Measurements from ENCODE around the gene KBTBD7. TPM values are rescaled to one million over a fixed set of nuclear protein-coding genes. Genes with fewer than 3 reads are reported as not detected.

KBTBD7 gene
- total and polyA plus RNA-seq, 9 of the 15 experiments (the other 6 are each of a cell fraction or from before 2014, with no cell fraction given), result 1.8 to 4.4 (median 3.3) TPM

DNA sequence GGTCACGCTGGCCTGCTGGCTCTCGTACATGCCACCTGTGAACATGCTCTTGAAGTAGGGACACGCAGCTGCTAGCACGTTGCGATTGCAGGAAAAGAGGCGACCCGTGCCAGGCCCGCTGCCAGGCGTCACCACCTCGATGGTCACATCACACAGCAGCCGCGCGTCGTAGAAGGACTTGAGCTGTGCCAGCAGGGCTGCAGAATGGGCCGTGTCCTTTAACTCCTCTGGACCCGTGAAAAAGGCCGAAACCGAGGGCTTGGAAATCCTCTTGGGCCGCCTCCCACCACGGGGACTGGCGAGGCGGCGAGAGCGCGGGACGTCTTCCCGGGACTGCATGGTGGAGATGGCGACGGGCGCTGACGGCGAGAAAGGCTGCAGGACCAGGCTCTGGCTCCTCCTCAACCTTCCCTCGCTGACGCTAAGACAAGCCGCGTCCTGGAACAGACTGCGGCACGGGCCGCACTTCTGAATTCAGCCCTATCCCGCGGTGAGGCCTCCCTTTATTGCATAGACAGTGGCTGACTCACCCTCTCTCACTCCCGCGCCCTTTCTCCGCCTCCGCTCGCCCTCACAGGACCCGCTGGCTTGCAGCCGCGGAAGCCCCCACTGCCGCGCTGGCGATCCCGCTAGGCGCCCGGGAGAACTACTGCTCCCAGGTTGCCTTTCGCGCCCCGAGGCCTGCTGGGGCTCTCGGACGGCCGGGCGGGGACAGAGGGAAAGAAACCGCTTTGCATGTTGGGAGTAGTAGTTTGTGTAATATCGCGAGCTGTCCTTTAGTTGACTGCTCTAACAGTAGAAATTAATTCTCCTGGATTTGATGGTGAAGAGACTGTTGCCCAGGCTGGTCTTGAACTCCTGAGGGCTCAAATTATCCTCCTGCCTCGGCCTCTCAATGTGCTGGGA is at the start of gene KBTBD7 (continued):
- peak; percentile 50; the same call in 1 of the 2 replicates for TF ChIP-seq SREBF1 (IDR thresholded peaks at IDR 0.05; ENCODE audit: borderline replicate concordance, low read depth, low read length)
- no peak for TF ChIP-seq TRIM28 (IDR thresholded peaks at IDR 0.05)
- no peak for TF ChIP-seq GTF2A2 (tag; IDR thresholded peaks at IDR 0.05)
- TF ChIP-seq BRF2 (IDR thresholded peaks at IDR 0.05; ENCODE audit: borderline replicate concordance, insufficient read depth, insufficient read length), result no peak
- no peak for TF ChIP-seq ZNF655 (CRISPR knock-in tag; IDR thresholded peaks at IDR 0.05)
- TF ChIP-seq NR2C2 (CRISPR knock-in tag; IDR thresholded peaks at IDR 0.05), result no peak
- peak; percentile 76 for TF ChIP-seq NR2C2 (tag; IDR thresholded peaks at IDR 0.05)
- TF ChIP-seq ZNF75A (CRISPR knock-in tag; IDR thresholded peaks at IDR 0.05), result no peak
- TF ChIP-seq PTRF (tag; IDR thresholded peaks at IDR 0.05), result no peak
- TF ChIP-seq, protein P1, sequence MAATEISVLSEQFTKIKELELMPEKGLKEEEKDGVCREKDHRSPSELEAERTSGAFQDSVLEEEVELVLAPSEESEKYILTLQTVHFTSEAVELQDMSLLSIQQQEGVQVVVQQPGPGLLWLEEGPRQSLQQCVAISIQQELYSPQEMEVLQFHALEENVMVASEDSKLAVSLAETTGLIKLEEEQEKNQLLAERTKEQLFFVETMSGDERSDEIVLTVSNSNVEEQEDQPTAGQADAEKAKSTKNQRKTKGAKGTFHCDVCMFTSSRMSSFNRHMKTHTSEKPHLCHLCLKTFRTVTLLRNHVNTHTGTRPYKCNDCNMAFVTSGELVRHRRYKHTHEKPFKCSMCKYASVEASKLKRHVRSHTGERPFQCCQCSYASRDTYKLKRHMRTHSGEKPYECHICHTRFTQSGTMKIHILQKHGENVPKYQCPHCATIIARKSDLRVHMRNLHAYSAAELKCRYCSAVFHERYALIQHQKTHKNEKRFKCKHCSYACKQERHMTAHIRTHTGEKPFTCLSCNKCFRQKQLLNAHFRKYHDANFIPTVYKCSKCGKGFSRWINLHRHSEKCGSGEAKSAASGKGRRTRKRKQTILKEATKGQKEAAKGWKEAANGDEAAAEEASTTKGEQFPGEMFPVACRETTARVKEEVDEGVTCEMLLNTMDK (IDR thresholded peaks at IDR 0.05; ENCODE audit: borderline replicate concordance, insufficient read depth, low read depth, low read length, poor library complexity, severe bottlenecking), result no peak
- no peak for TF ChIP-seq ZMIZ1 (IDR thresholded peaks at IDR 0.05; ENCODE audit: low read depth in 2 of 2, low read length in 2 of 2)
- no peak for TF ChIP-seq RHOXF2B (CRISPR knock-in tag; conservative IDR thresholded peaks at IDR 0.05)
- no peak for TF ChIP-seq ZNF699 (CRISPR knock-in tag; IDR thresholded peaks at IDR 0.05; ENCODE audit: insufficient replicate concordance)
- no peak for TF ChIP-seq SP2 (IDR thresholded peaks at IDR 0.05; ENCODE audit: extremely low read depth, low read depth, low read length, poor library complexity, severe bottlenecking)
- TF ChIP-seq ZNF41 (CRISPR knock-in tag; conservative IDR thresholded peaks at IDR 0.05), result no peak
- TF ChIP-seq, protein P2, sequence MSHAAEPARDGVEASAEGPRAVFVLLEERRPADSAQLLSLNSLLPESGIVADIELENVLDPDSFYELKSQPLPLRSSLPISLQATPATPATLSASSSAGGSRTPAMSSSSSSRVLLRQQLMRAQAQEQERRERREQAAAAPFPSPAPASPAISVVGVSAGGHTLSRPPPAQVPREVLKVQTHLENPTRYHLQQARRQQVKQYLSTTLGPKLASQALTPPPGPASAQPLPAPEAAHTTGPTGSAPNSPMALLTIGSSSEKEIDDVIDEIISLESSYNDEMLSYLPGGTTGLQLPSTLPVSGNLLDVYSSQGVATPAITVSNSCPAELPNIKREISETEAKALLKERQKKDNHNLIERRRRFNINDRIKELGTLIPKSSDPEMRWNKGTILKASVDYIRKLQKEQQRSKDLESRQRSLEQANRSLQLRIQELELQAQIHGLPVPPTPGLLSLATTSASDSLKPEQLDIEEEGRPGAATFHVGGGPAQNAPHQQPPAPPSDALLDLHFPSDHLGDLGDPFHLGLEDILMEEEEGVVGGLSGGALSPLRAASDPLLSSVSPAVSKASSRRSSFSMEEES (CRISPR knock-in tag; IDR thresholded peaks at IDR 0.05), result no peak
- no peak for TF ChIP-seq KLF10 (CRISPR knock-in tag; IDR thresholded peaks at IDR 0.05)
